Natural killer cell (primary cell): ENCODE data around the gene SGCD. TPM values are rescaled to one million over a fixed set of nuclear protein-coding genes. Genes with fewer than 3 reads are reported as not detected.

Experiments used
- ATAC-seq, 3 donors: fragments of 150-1000 bp in 2 of 3; fragments of 200-7000 bp in 1 of 3; cut with Tn5 transposase; 1 replicate in 1 of 3; 2 replicates in 2 of 3; pipeline ENCODE4 v1.10.0; 2021; ENCODE audit warnings: mild to moderate bottlenecking in 2 of 3, moderate library complexity in 2 of 3
- DNase-seq, 2 donors: peaks; one replicate each; pipeline versions ENCODE4 v3.0.0 to v3.0.0-alpha.2; 2013 to 2021; ENCODE audit warnings: mixed read lengths in 1 of 2
- H3K27ac ChIP-seq: one replicate; pipeline ENCODE4 v1.5.1; 2013; ENCODE audit warnings: mild to moderate bottlenecking, low read length
- H3K27me3 ChIP-seq: one replicate; pipeline ENCODE4 v1.6.1; 2013; ENCODE audit warnings: low read length; ENCODE audit not compliant: control insufficient read depth, insufficient read depth
- H3K36me3 ChIP-seq: one replicate; pipeline ENCODE4 v1.6.1; 2013; ENCODE audit warnings: low read length; ENCODE audit not compliant: control insufficient read depth, insufficient read depth
- H3K4me1 ChIP-seq: one replicate; pipeline ENCODE4 v1.6.1; 2013; ENCODE audit warnings: low read length; ENCODE audit not compliant: control insufficient read depth, insufficient read depth
- H3K4me3 ChIP-seq: one replicate; pipeline ENCODE4 v1.5.1; 2013; ENCODE audit warnings: low read length
- H3K9me3 ChIP-seq: one replicate; pipeline ENCODE4 v1.6.1; 2013; ENCODE audit warnings: low read length; ENCODE audit not compliant: control insufficient read depth, insufficient read depth
- H3K27ac Mint-ChIP-seq, 2 donors: one replicate each; pipeline ENCODE4 v1.8.0; 2022; ENCODE audit warnings: mild to moderate bottlenecking in 2 of 2, mixed read lengths in 2 of 2, moderate library complexity in 1 of 2
- H3K27me3 Mint-ChIP-seq, 2 donors: one replicate each; pipeline ENCODE4 v1.8.0; 2022; ENCODE audit warnings: low read depth in 2 of 2, mixed read lengths in 2 of 2
- H3K36me3 Mint-ChIP-seq: one replicate; pipeline ENCODE4 v1.8.0; 2022; ENCODE audit warnings: mixed read lengths
- H3K4me1 Mint-ChIP-seq, 2 donors: one replicate each; pipeline ENCODE4 v1.8.0; 2022; ENCODE audit warnings: mixed read lengths in 2 of 2
- H3K4me3 Mint-ChIP-seq: one replicate; pipeline ENCODE4 v1.8.0; 2022; ENCODE audit warnings: mild to moderate bottlenecking, moderate library complexity, mixed read lengths
- H3K9me3 Mint-ChIP-seq, 2 donors: one replicate each; pipeline ENCODE4 v1.8.0; 2022; ENCODE audit warnings: mixed read lengths in 2 of 2
- CTCF ChIP-seq: fragments of 200-600 bp; IDR thresholded peaks from one replicate; pipeline ENCODE4 v1.8.0; 2022; ENCODE audit warnings: antibody characterized with exemption
- WGBS: methylation state at CpG from one replicate; pipeline ENCODE4 v1.1.7; 2013; ENCODE audit warnings: missing lambda C conversion rate; ENCODE audit not compliant: insufficient coverage; 5-methylcytosine and 5-hydroxymethylcytosine counted together
- intact Hi-C: fragments of 100-400 bp; cut with micrococcal nuclease; formaldehyde crosslinking; loops from one replicate; pipeline ENCODE4 v1.14.2; 2022
- total RNA-seq, 4 donors: library from RNA; stranded (reverse); fragments of 120-200 nt in 1 of 4; gene quantifications; one replicate each; pipeline versions ENCODE4 v1.2.3 to v1.2.4, GENCODE V29; 2013 to 2022

Gene SGCD
- total RNA-seq, 3 donors from 2014 or later (not counting 1 experiment from before 2014, with no cell fraction given), result 0.32 to 2.0 (median 1.4) TPM

- H3K36me3 ChIP-seq, result no peaks in the 10 kb centered on the region
- H3K4me1 Mint-ChIP-seq, result peaks cover 0 to under 1% of the 10 kb centered on the region in 2 donors
- intact Hi-C loops, result no loop called here
Observed at GRCh38 chr5:156634301-156634700, 307.3 kb downstream of the SGCD start.

GRCh38 chr5:156640691-156641241, 313.8 kb downstream of the SGCD start:
- Mint-ChIP-seq H3K4me3 (no peak overlapping the region), H3K27ac (no peak overlapping the region), H3K9me3 (no peaks in the 10 kb centered on the region), H3K27me3 (peaks cover 7 to 9% of the 10 kb centered on the region in 2 donors), H3K36me3 (no peaks in the 10 kb centered on the region), H3K4me1 (no peaks in the 10 kb centered on the region)
- WGBS, result 8% methylated on average over 2 of the region's 3 CpGs
- Histone ChIP-seq H3K27ac (no peak overlapping the region), H3K36me3 (no peaks in the 10 kb centered on the region), H3K27me3 (peaks cover 2% of the 10 kb centered on the region), H3K9me3 (no peaks in the 10 kb centered on the region), H3K4me3 (no peak overlapping the region), H3K4me1 (no peaks in the 10 kb centered on the region)
- ATAC-seq, result no peak
- DNase-seq, result no peak
- TF ChIP-seq CTCF, result no peak
- intact Hi-C loops, result no loop called here

More at GRCh38 chr5:156634301-156634700, 307.3 kb downstream of the SGCD start:
- Histone ChIP-seq H3K4me1 (no peaks in the 10 kb centered on the region), H3K27me3 (no peaks in the 10 kb centered on the region), H3K9me3 (no peaks in the 10 kb centered on the region), H3K4me3 (no peak overlapping the region), H3K27ac (no peak overlapping the region)
- Mint-ChIP-seq H3K36me3 (no peaks in the 10 kb centered on the region), H3K4me3 (no peak overlapping the region), H3K9me3 (no peaks in the 10 kb centered on the region), H3K27me3 (no peaks in the 10 kb centered on the region), H3K27ac (no peak overlapping the region)
- TF ChIP-seq CTCF, result no peak
- WGBS, result 78% methylated on average over 1 of the region's 2 CpGs
- DNase-seq (no peak), ATAC-seq (no peak)

- intact Hi-C loops, result no loop called here
- Mint-ChIP-seq H3K4me1 (no peaks in the 10 kb centered on the region), H3K27me3 (peaks cover 10 to 18% of the 10 kb centered on the region in 2 donors), H3K27ac (no peak overlapping the region), H3K36me3 (no peaks in the 10 kb centered on the region), H3K9me3 (no peaks in the 10 kb centered on the region), H3K4me3 (no peak overlapping the region)
- no peak overlapping the region for H3K27ac ChIP-seq
- DNase-seq (no peak), ATAC-seq (no peak)
- peaks cover 2% of the 10 kb centered on the region for H3K27me3 ChIP-seq
- H3K4me3 ChIP-seq, result no peak overlapping the region
- no peak for TF ChIP-seq CTCF
- H3K36me3 ChIP-seq, result no peaks in the 10 kb centered on the region
- 81% methylated on average over 1 of the region's 1 CpG for whole genome bisulfite sequencing
- H3K9me3 ChIP-seq, result no peaks in the 10 kb centered on the region
- no peaks in the 10 kb centered on the region for H3K4me1 ChIP-seq
Observed at GRCh38 chr5:156641686-156642085, 314.7 kb downstream of the SGCD start.

- no peaks in the 10 kb centered on the region for H3K9me3 ChIP-seq
- H3K4me1 ChIP-seq, result no peaks in the 10 kb centered on the region
- H3K4me3 Mint-ChIP-seq, result no peak overlapping the region
- H3K27me3 Mint-ChIP-seq, result peaks cover 5 to 31% of the 10 kb centered on the region in 2 donors
- 56% methylated on average over 3 of the region's 4 CpGs for WGBS
- H3K4me3 ChIP-seq, result no peak overlapping the region
- intact Hi-C loops, result no loop called here
- H3K9me3 Mint-ChIP-seq, result no peaks in the 10 kb centered on the region
- H3K27ac Mint-ChIP-seq, result no peak overlapping the region
- no peaks in the 10 kb centered on the region for H3K36me3 Mint-ChIP-seq
- H3K27me3 ChIP-seq, result peaks cover 2% of the 10 kb centered on the region
- DNase-seq (no peak), ATAC-seq (no peak)
- TF ChIP-seq CTCF, result no peak
- no peak overlapping the region for H3K27ac ChIP-seq
- H3K4me1 Mint-ChIP-seq, result no peaks in the 10 kb centered on the region
- no peaks in the 10 kb centered on the region for H3K36me3 ChIP-seq
Observed at GRCh38 chr5:156647034-156647451, 320.1 kb downstream of the SGCD start.
